22Rv1 (cell line): Measurements from ENCODE around the gene NIF3L1.

ENCODE experiments used
- ZFX ChIP-seq: fragments of 450-650 bp; IDR thresholded peaks from 2 replicates; pipeline ENCODE4 v1.6.1; 2017; ENCODE audit warnings: antibody characterized with exemption, borderline replicate concordance
- TF ChIP-seq, protein P1 (sequence below): fragments of 450-650 bp; IDR thresholded peaks from 2 replicates; pipeline ENCODE4 v1.5.1; 2017; ENCODE audit warnings: mild to moderate bottlenecking

GRCh38 chr2:200899482-200899881 is 10.3 kb downstream of the NIF3L1 start:
- TF ChIP-seq, protein P1, sequence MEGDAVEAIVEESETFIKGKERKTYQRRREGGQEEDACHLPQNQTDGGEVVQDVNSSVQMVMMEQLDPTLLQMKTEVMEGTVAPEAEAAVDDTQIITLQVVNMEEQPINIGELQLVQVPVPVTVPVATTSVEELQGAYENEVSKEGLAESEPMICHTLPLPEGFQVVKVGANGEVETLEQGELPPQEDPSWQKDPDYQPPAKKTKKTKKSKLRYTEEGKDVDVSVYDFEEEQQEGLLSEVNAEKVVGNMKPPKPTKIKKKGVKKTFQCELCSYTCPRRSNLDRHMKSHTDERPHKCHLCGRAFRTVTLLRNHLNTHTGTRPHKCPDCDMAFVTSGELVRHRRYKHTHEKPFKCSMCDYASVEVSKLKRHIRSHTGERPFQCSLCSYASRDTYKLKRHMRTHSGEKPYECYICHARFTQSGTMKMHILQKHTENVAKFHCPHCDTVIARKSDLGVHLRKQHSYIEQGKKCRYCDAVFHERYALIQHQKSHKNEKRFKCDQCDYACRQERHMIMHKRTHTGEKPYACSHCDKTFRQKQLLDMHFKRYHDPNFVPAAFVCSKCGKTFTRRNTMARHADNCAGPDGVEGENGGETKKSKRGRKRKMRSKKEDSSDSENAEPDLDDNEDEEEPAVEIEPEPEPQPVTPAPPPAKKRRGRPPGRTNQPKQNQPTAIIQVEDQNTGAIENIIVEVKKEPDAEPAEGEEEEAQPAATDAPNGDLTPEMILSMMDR = no peak
- TF ChIP-seq ZFX = no peak
